SK-N-SH (cell line): ENCODE measurements around the gene GRK5. TPM values are rescaled to one million over a fixed set of nuclear protein-coding genes. Genes with fewer than 3 reads are reported as not detected.

Experiments used
- CTCF ChIA-PET: fragments of 300-600, 350-600 bp; formaldehyde crosslinking; extraction: SDS; loops from one replicate; lab custom pipeline; 2021; lab: Yijun Ruan, JAX
- POLR2A ChIA-PET: fragments of 350-600 bp; sonication (Branson Sonifier 250); formaldehyde crosslinking; extraction: SDS; loops from one replicate; lab custom pipeline; 2020; ENCODE audit warnings: antibody characterized with exemption, inconsistent platforms; lab: Yijun Ruan, JAX
- DNase-seq: peaks from one replicate; pipeline ENCODE4 v3.0.0; 2012
- H2AFZ ChIP-seq: fragments of 200-600 bp; sonication (generic); 2 replicates; pipeline ENCODE4 v1.8.1; 2016; ENCODE audit warnings: antibody characterized with exemption, mild to moderate bottlenecking, low read depth
- H3F3A ChIP-seq: fragments of 200-600 bp; sonication (generic); replicated peaks from 2 replicates; pipeline ENCODE3; 2016; ENCODE audit warnings: antibody characterized with exemption, mild to moderate bottlenecking; ENCODE audit not compliant: insufficient read depth
- H3K27ac ChIP-seq, 2 experiments: fragments of 200-500 bp in 1 of 2; fragments of 200-600 bp in 1 of 2; sonication (Bioruptor generic) in 1 of 2; sonication (generic), shearing (Covaris generic) in 1 of 2; 2 replicates each; pipeline versions ENCODE4 v1.5.1 to v1.6.1; 2014 to 2016; ENCODE audit warnings: low read depth in 2 of 2, inconsistent platforms in 1 of 2, low read length in 1 of 2, mild to moderate bottlenecking in 1 of 2, mixed read lengths in 1 of 2
- H3K27me3 ChIP-seq: fragments of 200-600 bp; sonication (generic), shearing (Covaris generic); 2 replicates; pipeline ENCODE4 v1.6.1; 2016; ENCODE audit warnings: mixed run types; ENCODE audit not compliant: insufficient read depth
- H3K36me3 ChIP-seq, 2 experiments: fragments of 200-500 bp in 1 of 2; fragments of 200-600 bp in 1 of 2; sonication (Bioruptor generic) in 1 of 2; sonication (generic) in 1 of 2; replicated peaks in 1 of 2; 2 replicates each; pipeline versions ENCODE3 to v1.5.1; 2014 to 2016; ENCODE audit warnings: low read length in 1 of 2, mild to moderate bottlenecking in 1 of 2; ENCODE audit not compliant: insufficient read depth in 2 of 2, control insufficient read depth in 1 of 2
- H3K4me1 ChIP-seq, 2 experiments: fragments of 200-500 bp in 1 of 2; fragments of 200-600 bp in 1 of 2; sonication (Bioruptor generic) in 1 of 2; sonication (generic), shearing (Covaris generic) in 1 of 2; 2 replicates each; pipeline versions ENCODE4 v1.5.1 to v1.6.1; 2014 to 2016; ENCODE audit warnings: low read depth in 1 of 2, low read length in 1 of 2, mixed run types in 1 of 2; ENCODE audit not compliant: insufficient read depth in 2 of 2, control insufficient read depth in 1 of 2
- H3K4me2 ChIP-seq: fragments of 200-600 bp; sonication (generic), shearing (Covaris generic); 2 replicates; pipeline ENCODE4 v1.6.1; 2017; ENCODE audit warnings: mixed run types
- H3K4me3 ChIP-seq, 2 experiments: fragments of 200-500 bp in 1 of 2; fragments of 200-600 bp in 1 of 2; sonication (Bioruptor generic) in 1 of 2; sonication (generic), shearing (Covaris generic) in 1 of 2; 2 replicates each; pipeline versions ENCODE4 v1.5.1 to v1.8.1; 2014 to 2016; ENCODE audit warnings: low read depth in 2 of 2, inconsistent platforms in 1 of 2, low read length in 1 of 2, mild to moderate bottlenecking in 1 of 2, mixed read lengths in 1 of 2, moderate library complexity in 1 of 2
- H3K79me2 ChIP-seq: fragments of 200-600 bp; sonication (generic); 2 replicates; pipeline ENCODE4 v1.8.1; 2017; ENCODE audit warnings: mild to moderate bottlenecking; ENCODE audit not compliant: insufficient read depth
- H3K9ac ChIP-seq: fragments of 200-600 bp; sonication (generic); 2 replicates; pipeline ENCODE4 v1.6.1; 2017; ENCODE audit warnings: mixed run types
- H3K9me2 ChIP-seq: fragments of 200-600 bp; sonication (generic); 2 replicates; pipeline ENCODE4 v1.6.1; 2017; ENCODE audit warnings: mixed run types
- H3K9me3 ChIP-seq: fragments of 200-600 bp; sonication (generic); 2 replicates; pipeline ENCODE4 v1.6.1; 2017; ENCODE audit warnings: mixed run types, mild to moderate bottlenecking, moderate library complexity
- H4K20me1 ChIP-seq: fragments of 200-600 bp; sonication (generic); 2 replicates; pipeline ENCODE4 v1.6.1; 2017; ENCODE audit warnings: mild to moderate bottlenecking, mixed run types; ENCODE audit not compliant: insufficient read depth
- CHD2 ChIP-seq: fragments of 150-350 bp; IDR thresholded peaks from 2 replicates; pipeline ENCODE4 v1.6.1; 2018; ENCODE audit warnings: low read length; ENCODE audit not compliant: partially characterized antibody
- EZH2phosphoT487 ChIP-seq: fragments of 200-600 bp; sonication (generic); IDR thresholded peaks from 2 replicates; pipeline ENCODE4 v1.6.1; 2017; ENCODE audit warnings: low read depth, mixed run types, mild to moderate bottlenecking, antibody characterized with exemption, moderate library complexity, borderline replicate concordance
- FOSL2 ChIP-seq: IDR thresholded peaks from 2 replicates; pipeline ENCODE4 v1.4.0; 2012; ENCODE audit warnings: low read depth, mild to moderate bottlenecking, moderate library complexity, borderline replicate concordance
- FOXJ3 ChIP-seq: sonication (generic); formaldehyde crosslinking; IDR thresholded peaks from 2 replicates; pipeline ENCODE4 v1.5.1; 2020; ENCODE audit warnings: mild to moderate bottlenecking, missing genetic modification reagents
- FOXM1 ChIP-seq: IDR thresholded peaks from 2 replicates; pipeline ENCODE4 v1.4.0; 2012; ENCODE audit warnings: low read depth, mild to moderate bottlenecking
- GATA2 ChIP-seq: sonication (generic); formaldehyde crosslinking; IDR thresholded peaks from 2 replicates; pipeline ENCODE4 v1.5.0; 2020; ENCODE audit warnings: mild to moderate bottlenecking, missing genetic modification reagents
- MEF2A ChIP-seq: IDR thresholded peaks from 2 replicates; pipeline ENCODE4 v1.4.0; 2012; ENCODE audit warnings: low read depth, borderline replicate concordance
- MXI1 ChIP-seq: IDR thresholded peaks from 2 replicates; pipeline ENCODE4 v1.6.1; 2012; ENCODE audit warnings: mild to moderate bottlenecking, low read depth, low read length, improper control_type of control experiment
- RAD21 ChIP-seq: IDR thresholded peaks from 2 replicates; pipeline ENCODE4 v1.6.1; 2012; ENCODE audit warnings: mild to moderate bottlenecking, low read length
- RFX5 ChIP-seq: IDR thresholded peaks from 2 replicates; pipeline ENCODE4 v1.6.1; 2012; ENCODE audit warnings: mild to moderate bottlenecking, improper control_type of control experiment, low read length
- RXRA ChIP-seq: IDR thresholded peaks from 2 replicates; pipeline ENCODE4 v1.4.0; 2012; ENCODE audit warnings: low read depth, mild to moderate bottlenecking, borderline replicate concordance
- SMC3 ChIP-seq: IDR thresholded peaks from 2 replicates; pipeline ENCODE4 v1.6.1; 2012; ENCODE audit warnings: low read depth, low read length, improper control_type of control experiment
- TAF1 ChIP-seq: IDR thresholded peaks from 2 replicates; pipeline ENCODE4 v1.6.1; 2012; ENCODE audit warnings: low read depth, mild to moderate bottlenecking, low read length, moderate library complexity, borderline replicate concordance
- TCF12 ChIP-seq: IDR thresholded peaks from 2 replicates; pipeline ENCODE4 v1.4.0; 2012
- YY1 ChIP-seq: IDR thresholded peaks from 2 replicates; pipeline ENCODE4 v1.4.0; 2012; ENCODE audit warnings: low read depth, mild to moderate bottlenecking
- WGBS: methylation state at CpG from one replicate; pipeline ENCODE4 v1.1.6; 2017; ENCODE audit warnings: low lambda C conversion rate; 5-methylcytosine and 5-hydroxymethylcytosine counted together
- polyA plus RNA-seq, 3 experiments: library from polyadenylated mRNA; depleted of rRNA; stranded (reverse); fragments of >200 nt; gene quantifications; 2 replicates each; pipeline ENCODE4 v1.2.3, GENCODE V29; 2012
- TF ChIP-seq, protein P1 (sequence below): fragments of 150-350 bp; IDR thresholded peaks from 2 replicates; pipeline ENCODE4 v1.6.1; 2017; ENCODE audit warnings: antibody characterized with exemption, low read length, low read depth, borderline replicate concordance
- TF ChIP-seq, protein P2 (sequence below): IDR thresholded peaks from 2 replicates; pipeline ENCODE4 v1.4.0; 2012; ENCODE audit warnings: low read depth, borderline replicate concordance
- TF ChIP-seq, protein P3 (sequence below): fragments of 150-350 bp; IDR thresholded peaks from 2 replicates; pipeline ENCODE4 v1.6.1; 2016; ENCODE audit warnings: mild to moderate bottlenecking, low read depth, low read length
- TF ChIP-seq, protein P4 (sequence below): IDR thresholded peaks from 2 replicates; pipeline ENCODE4 v1.6.1; 2012; ENCODE audit warnings: mild to moderate bottlenecking, low read depth, low read length, moderate library complexity
- TF ChIP-seq, protein P5 (sequence below): IDR thresholded peaks from 2 replicates; pipeline ENCODE4 v1.4.0; 2012; ENCODE audit warnings: low read depth, borderline replicate concordance

The GRK5 gene
- polyA plus RNA-seq, 1 of the 3 experiments (the other 2 are of a cell fraction): 12.1 TPM

- no peaks in the 10 kb centered on the region for H3K27me3 ChIP-seq
- peaks cover 5% of the 10 kb centered on the region for H3F3A ChIP-seq
- POLR2A ChIA-PET: no interaction called here
- H2AFZ ChIP-seq: no peak overlapping the region
- H3K4me2 ChIP-seq: no peak overlapping the region
- H3K79me2 ChIP-seq: peaks cover 9% of the 10 kb centered on the region
- no peaks in the 10 kb centered on the region for H3K9me2 ChIP-seq
- no peak for DNase-seq
- CTCF ChIA-PET: interaction anchor here (0.8 to 2.0 kb wide), 4 partner anchors 8 to 36 kb away, joined by 3 to 9 read pairs (median 4); no protein-coding TSS in a partner anchor
- H3K27ac ChIP-seq: no peak overlapping the region
- WGBS: 91% methylated on average over 7 of the region's 7 CpGs
- H3K4me1 ChIP-seq: peaks cover 20 to 32% of the 10 kb centered on the region in 2 experiments
- H3K4me3 ChIP-seq: no peak overlapping the region
- H3K9ac ChIP-seq: no peak overlapping the region
- no peaks in the 10 kb centered on the region for H3K9me3 ChIP-seq
- H4K20me1 ChIP-seq: no peaks in the 10 kb centered on the region
- no peaks in the 10 kb centered on the region for H3K36me3 ChIP-seq
- TF ChIP-seq, protein P1, sequence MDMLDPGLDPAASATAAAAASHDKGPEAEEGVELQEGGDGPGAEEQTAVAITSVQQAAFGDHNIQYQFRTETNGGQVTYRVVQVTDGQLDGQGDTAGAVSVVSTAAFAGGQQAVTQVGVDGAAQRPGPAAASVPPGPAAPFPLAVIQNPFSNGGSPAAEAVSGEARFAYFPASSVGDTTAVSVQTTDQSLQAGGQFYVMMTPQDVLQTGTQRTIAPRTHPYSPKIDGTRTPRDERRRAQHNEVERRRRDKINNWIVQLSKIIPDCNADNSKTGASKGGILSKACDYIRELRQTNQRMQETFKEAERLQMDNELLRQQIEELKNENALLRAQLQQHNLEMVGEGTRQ: no peak
- TF ChIP-seq, protein P2, sequence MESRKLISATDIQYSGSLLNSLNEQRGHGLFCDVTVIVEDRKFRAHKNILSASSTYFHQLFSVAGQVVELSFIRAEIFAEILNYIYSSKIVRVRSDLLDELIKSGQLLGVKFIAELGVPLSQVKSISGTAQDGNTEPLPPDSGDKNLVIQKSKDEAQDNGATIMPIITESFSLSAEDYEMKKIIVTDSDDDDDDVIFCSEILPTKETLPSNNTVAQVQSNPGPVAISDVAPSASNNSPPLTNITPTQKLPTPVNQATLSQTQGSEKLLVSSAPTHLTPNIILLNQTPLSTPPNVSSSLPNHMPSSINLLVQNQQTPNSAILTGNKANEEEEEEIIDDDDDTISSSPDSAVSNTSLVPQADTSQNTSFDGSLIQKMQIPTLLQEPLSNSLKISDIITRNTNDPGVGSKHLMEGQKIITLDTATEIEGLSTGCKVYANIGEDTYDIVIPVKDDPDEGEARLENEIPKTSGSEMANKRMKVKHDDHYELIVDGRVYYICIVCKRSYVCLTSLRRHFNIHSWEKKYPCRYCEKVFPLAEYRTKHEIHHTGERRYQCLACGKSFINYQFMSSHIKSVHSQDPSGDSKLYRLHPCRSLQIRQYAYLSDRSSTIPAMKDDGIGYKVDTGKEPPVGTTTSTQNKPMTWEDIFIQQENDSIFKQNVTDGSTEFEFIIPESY: no peak
- no peak for TF ChIP-seq GATA2
- TF ChIP-seq CHD2: no peak
- TF ChIP-seq FOXJ3: no peak
- TF ChIP-seq MEF2A: no peak
- TF ChIP-seq RFX5: no peak
- TF ChIP-seq SMC3: no peak
- TF ChIP-seq TCF12: no peak
- no peak for TF ChIP-seq MXI1
- no peak for TF ChIP-seq EZH2phosphoT487
- TF ChIP-seq, protein P3, sequence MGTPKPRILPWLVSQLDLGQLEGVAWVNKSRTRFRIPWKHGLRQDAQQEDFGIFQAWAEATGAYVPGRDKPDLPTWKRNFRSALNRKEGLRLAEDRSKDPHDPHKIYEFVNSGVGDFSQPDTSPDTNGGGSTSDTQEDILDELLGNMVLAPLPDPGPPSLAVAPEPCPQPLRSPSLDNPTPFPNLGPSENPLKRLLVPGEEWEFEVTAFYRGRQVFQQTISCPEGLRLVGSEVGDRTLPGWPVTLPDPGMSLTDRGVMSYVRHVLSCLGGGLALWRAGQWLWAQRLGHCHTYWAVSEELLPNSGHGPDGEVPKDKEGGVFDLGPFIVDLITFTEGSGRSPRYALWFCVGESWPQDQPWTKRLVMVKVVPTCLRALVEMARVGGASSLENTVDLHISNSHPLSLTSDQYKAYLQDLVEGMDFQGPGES: no peak
- no peak for TF ChIP-seq TAF1
- TF ChIP-seq, protein P4, sequence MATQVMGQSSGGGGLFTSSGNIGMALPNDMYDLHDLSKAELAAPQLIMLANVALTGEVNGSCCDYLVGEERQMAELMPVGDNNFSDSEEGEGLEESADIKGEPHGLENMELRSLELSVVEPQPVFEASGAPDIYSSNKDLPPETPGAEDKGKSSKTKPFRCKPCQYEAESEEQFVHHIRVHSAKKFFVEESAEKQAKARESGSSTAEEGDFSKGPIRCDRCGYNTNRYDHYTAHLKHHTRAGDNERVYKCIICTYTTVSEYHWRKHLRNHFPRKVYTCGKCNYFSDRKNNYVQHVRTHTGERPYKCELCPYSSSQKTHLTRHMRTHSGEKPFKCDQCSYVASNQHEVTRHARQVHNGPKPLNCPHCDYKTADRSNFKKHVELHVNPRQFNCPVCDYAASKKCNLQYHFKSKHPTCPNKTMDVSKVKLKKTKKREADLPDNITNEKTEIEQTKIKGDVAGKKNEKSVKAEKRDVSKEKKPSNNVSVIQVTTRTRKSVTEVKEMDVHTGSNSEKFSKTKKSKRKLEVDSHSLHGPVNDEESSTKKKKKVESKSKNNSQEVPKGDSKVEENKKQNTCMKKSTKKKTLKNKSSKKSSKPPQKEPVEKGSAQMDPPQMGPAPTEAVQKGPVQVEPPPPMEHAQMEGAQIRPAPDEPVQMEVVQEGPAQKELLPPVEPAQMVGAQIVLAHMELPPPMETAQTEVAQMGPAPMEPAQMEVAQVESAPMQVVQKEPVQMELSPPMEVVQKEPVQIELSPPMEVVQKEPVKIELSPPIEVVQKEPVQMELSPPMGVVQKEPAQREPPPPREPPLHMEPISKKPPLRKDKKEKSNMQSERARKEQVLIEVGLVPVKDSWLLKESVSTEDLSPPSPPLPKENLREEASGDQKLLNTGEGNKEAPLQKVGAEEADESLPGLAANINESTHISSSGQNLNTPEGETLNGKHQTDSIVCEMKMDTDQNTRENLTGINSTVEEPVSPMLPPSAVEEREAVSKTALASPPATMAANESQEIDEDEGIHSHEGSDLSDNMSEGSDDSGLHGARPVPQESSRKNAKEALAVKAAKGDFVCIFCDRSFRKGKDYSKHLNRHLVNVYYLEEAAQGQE: no peak
- TF ChIP-seq RXRA: no peak
- no peak for TF ChIP-seq FOXM1
- TF ChIP-seq YY1: no peak
- TF ChIP-seq, protein P5, sequence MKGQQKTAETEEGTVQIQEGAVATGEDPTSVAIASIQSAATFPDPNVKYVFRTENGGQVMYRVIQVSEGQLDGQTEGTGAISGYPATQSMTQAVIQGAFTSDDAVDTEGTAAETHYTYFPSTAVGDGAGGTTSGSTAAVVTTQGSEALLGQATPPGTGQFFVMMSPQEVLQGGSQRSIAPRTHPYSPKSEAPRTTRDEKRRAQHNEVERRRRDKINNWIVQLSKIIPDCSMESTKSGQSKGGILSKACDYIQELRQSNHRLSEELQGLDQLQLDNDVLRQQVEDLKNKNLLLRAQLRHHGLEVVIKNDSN: no peak
- TF ChIP-seq RAD21: no peak
- TF ChIP-seq FOSL2: no peak
- TF ChIP-seq, all 33 proteins: peak for 0
Observed at GRCh38 chr10:119242186-119242585, 34.8 kb downstream of the GRK5 start.
